Measurements from ENCODE around the gene CAPN5. TPM values are rescaled to one million over a fixed set of nuclear protein-coding genes. Genes with fewer than 3 reads are reported as not detected.

CAPN5 gene
- total RNA-seq, 1 experiment from 2014 or later, result 27.4 TPM

DNA sequence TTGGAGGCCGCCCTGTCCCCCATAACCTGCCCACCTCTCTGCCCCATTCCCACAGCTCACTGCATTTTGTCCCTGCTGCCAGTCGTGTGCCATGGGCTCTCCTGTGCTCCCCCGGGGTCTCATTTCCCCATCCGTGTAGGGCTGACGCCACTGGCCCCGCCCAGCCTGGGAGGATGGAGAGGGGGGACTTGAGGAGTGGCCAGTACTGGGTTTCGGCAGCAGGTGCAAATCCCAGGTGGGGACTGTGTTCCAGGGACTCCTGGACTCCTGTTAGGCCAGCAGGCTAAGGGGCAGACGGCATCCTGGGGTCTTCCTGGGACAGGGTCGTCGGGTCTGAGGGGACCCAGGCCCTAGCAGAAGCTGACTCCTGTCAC lies 60.1 kb downstream of the CAPN5 start:
- POLR2A ChIA-PET, result interaction anchor here (1.0 to 1.2 kb wide), 3 partner anchors 49 to 79 kb away, joined by 5 to 7 read pairs (median 6); no protein-coding TSS in a partner anchor
- ATAC-seq (peak; percentile 35), DNase-seq (ENCODE audit: low spot score) (peak; percentile 31)
- Mint-ChIP-seq H3K4me1 (peaks cover 21% of the 10 kb centered on the region), H3K27ac (no peak overlapping the region), H3K9me3 (no peaks in the 10 kb centered on the region), H3K36me3 (no peaks in the 10 kb centered on the region), H3K4me3 (peak overlapping the region; percentile 62), H3K27me3 (ENCODE audit: low read depth) (no peaks in the 10 kb centered on the region)
- peak; percentile 41; the same call in 1 of the 2 replicates for TF ChIP-seq ZNF263 (CRISPR knock-in tag; IDR thresholded peaks at IDR 0.05; ENCODE audit: low read depth)
- TF ChIP-seq ZNF219 (CRISPR knock-in tag; IDR thresholded peaks at IDR 0.05; ENCODE audit: borderline replicate concordance), result no peak
- CTCF ChIA-PET, result interaction anchor here (0.6 to 6.7 kb wide), 49 partner anchors 10 to 493 kb away, joined by 3 to 147 read pairs (median 6); partner anchors contain the start of genes AQP11 and CAPN5

DNA sequence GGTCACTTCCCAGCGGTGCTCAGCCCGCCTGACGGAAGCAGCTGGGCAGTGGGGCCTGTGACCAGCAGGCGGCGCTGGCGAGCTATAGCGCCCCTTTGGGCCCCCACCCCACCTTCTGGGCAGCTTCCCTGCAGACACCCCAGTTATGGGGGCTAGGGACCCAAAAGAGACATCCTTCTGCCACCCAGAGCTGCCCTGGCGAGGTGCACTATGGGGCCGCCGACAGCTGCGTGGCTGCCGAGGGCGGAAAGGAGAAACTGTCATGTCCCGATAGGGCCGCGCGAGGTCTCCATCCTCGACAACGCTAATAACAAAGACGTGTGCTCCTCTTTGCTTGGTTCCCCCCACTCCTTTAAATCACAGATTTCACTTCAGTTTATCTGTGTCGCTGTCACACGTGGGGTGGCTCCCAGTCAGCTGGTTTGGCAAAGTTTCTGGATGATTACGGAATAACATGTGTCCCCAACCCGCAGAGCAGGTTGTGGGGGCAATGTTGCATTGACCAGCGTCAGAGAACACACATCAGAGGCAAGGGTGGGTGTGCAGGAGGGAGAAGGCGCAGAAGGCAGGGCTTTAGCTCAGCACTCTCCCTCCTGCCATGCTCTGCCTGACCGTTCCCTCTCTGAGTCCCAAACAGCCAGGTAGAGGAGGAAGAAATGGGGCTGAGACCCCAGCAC lies 60.6 kb downstream of the CAPN5 start:
- TF ChIP-seq, protein P1, sequence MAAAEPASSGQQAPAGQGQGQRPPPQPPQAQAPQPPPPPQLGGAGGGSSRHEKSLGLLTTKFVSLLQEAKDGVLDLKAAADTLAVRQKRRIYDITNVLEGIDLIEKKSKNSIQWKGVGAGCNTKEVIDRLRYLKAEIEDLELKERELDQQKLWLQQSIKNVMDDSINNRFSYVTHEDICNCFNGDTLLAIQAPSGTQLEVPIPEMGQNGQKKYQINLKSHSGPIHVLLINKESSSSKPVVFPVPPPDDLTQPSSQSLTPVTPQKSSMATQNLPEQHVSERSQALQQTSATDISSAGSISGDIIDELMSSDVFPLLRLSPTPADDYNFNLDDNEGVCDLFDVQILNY (CRISPR knock-in tag; IDR thresholded peaks at IDR 0.05), result peak; percentile 62; the same call in 1 of the 2 replicates
- TF ChIP-seq, protein P2, sequence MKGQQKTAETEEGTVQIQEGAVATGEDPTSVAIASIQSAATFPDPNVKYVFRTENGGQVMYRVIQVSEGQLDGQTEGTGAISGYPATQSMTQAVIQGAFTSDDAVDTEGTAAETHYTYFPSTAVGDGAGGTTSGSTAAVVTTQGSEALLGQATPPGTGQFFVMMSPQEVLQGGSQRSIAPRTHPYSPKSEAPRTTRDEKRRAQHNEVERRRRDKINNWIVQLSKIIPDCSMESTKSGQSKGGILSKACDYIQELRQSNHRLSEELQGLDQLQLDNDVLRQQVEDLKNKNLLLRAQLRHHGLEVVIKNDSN (CRISPR knock-in tag; IDR thresholded peaks at IDR 0.05), result no peak
- TF ChIP-seq GTF2I (CRISPR knock-in tag; conservative IDR thresholded peaks at IDR 0.05) (0 out of 2 replicates have a peak, but pooled peaks have one; percentile 2), SP1 (CRISPR knock-in tag; conservative IDR thresholded peaks at IDR 0.05) (peak; percentile 68), ELF4 (CRISPR knock-in tag; IDR thresholded peaks at IDR 0.05; ENCODE audit: low read depth) (no peak), SOX15 (CRISPR knock-in tag; IDR thresholded peaks at IDR 0.05) (no peak)
- TF ChIP-seq, protein P3, sequence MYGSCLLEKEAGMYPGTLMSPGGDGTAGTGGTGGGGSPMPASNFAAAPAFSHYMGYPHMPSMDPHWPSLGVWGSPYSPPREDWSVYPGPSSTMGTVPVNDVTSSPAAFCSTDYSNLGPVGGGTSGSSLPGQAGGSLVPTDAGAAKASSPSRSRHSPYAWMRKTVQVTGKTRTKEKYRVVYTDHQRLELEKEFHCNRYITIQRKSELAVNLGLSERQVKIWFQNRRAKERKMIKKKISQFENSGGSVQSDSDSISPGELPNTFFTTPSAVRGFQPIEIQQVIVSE (CRISPR knock-in tag; IDR thresholded peaks at IDR 0.05; ENCODE audit: borderline replicate concordance), result no peak
- TF ChIP-seq, protein P4, sequence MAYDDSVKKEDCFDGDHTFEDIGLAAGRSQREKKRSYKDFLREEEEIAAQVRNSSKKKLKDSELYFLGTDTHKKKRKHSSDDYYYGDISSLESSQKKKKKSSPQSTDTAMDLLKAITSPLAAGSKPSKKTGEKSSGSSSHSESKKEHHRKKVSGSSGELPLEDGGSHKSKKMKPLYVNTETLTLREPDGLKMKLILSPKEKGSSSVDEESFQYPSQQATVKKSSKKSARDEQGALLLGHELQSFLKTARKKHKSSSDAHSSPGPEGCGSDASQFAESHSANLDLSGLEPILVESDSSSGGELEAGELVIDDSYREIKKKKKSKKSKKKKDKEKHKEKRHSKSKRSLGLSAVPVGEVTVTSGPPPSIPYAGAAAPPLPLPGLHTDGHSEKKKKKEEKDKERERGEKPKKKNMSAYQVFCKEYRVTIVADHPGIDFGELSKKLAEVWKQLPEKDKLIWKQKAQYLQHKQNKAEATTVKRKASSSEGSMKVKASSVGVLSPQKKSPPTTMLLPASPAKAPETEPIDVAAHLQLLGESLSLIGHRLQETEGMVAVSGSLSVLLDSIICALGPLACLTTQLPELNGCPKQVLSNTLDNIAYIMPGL (CRISPR knock-in tag; IDR thresholded peaks at IDR 0.05), result 0 out of 2 replicates have a peak, but pooled peaks have one; percentile 32
- TF ChIP-seq, protein P5, sequence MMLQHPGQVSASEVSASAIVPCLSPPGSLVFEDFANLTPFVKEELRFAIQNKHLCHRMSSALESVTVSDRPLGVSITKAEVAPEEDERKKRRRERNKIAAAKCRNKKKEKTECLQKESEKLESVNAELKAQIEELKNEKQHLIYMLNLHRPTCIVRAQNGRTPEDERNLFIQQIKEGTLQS (CRISPR knock-in tag; conservative IDR thresholded peaks at IDR 0.05), result no peak
- TF ChIP-seq, protein P6, sequence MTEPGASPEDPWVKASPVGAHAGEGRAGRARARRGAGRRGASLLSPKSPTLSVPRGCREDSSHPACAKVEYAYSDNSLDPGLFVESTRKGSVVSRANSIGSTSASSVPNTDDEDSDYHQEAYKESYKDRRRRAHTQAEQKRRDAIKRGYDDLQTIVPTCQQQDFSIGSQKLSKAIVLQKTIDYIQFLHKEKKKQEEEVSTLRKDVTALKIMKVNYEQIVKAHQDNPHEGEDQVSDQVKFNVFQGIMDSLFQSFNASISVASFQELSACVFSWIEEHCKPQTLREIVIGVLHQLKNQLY (CRISPR knock-in tag; IDR thresholded peaks at IDR 0.05), result peak; percentile 63; the same call in 1 of the 2 replicates
- TF ChIP-seq, protein P7, sequence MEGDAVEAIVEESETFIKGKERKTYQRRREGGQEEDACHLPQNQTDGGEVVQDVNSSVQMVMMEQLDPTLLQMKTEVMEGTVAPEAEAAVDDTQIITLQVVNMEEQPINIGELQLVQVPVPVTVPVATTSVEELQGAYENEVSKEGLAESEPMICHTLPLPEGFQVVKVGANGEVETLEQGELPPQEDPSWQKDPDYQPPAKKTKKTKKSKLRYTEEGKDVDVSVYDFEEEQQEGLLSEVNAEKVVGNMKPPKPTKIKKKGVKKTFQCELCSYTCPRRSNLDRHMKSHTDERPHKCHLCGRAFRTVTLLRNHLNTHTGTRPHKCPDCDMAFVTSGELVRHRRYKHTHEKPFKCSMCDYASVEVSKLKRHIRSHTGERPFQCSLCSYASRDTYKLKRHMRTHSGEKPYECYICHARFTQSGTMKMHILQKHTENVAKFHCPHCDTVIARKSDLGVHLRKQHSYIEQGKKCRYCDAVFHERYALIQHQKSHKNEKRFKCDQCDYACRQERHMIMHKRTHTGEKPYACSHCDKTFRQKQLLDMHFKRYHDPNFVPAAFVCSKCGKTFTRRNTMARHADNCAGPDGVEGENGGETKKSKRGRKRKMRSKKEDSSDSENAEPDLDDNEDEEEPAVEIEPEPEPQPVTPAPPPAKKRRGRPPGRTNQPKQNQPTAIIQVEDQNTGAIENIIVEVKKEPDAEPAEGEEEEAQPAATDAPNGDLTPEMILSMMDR (IDR thresholded peaks at IDR 0.05), result peak; percentile 98
- TF ChIP-seq, protein P8, sequence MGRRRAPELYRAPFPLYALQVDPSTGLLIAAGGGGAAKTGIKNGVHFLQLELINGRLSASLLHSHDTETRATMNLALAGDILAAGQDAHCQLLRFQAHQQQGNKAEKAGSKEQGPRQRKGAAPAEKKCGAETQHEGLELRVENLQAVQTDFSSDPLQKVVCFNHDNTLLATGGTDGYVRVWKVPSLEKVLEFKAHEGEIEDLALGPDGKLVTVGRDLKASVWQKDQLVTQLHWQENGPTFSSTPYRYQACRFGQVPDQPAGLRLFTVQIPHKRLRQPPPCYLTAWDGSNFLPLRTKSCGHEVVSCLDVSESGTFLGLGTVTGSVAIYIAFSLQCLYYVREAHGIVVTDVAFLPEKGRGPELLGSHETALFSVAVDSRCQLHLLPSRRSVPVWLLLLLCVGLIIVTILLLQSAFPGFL (CRISPR knock-in tag; IDR thresholded peaks at IDR 0.05; ENCODE audit: borderline replicate concordance), result no peak
- TF ChIP-seq, protein P9, sequence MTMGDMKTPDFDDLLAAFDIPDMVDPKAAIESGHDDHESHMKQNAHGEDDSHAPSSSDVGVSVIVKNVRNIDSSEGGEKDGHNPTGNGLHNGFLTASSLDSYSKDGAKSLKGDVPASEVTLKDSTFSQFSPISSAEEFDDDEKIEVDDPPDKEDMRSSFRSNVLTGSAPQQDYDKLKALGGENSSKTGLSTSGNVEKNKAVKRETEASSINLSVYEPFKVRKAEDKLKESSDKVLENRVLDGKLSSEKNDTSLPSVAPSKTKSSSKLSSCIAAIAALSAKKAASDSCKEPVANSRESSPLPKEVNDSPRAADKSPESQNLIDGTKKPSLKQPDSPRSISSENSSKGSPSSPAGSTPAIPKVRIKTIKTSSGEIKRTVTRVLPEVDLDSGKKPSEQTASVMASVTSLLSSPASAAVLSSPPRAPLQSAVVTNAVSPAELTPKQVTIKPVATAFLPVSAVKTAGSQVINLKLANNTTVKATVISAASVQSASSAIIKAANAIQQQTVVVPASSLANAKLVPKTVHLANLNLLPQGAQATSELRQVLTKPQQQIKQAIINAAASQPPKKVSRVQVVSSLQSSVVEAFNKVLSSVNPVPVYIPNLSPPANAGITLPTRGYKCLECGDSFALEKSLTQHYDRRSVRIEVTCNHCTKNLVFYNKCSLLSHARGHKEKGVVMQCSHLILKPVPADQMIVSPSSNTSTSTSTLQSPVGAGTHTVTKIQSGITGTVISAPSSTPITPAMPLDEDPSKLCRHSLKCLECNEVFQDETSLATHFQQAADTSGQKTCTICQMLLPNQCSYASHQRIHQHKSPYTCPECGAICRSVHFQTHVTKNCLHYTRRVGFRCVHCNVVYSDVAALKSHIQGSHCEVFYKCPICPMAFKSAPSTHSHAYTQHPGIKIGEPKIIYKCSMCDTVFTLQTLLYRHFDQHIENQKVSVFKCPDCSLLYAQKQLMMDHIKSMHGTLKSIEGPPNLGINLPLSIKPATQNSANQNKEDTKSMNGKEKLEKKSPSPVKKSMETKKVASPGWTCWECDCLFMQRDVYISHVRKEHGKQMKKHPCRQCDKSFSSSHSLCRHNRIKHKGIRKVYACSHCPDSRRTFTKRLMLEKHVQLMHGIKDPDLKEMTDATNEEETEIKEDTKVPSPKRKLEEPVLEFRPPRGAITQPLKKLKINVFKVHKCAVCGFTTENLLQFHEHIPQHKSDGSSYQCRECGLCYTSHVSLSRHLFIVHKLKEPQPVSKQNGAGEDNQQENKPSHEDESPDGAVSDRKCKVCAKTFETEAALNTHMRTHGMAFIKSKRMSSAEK (CRISPR knock-in tag; IDR thresholded peaks at IDR 0.05; ENCODE audit: borderline replicate concordance), result 0 out of 2 replicates have a peak, but pooled peaks have one; percentile 71
- TF ChIP-seq, protein P10, sequence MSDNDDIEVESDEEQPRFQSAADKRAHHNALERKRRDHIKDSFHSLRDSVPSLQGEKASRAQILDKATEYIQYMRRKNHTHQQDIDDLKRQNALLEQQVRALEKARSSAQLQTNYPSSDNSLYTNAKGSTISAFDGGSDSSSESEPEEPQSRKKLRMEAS (CRISPR knock-in tag; IDR thresholded peaks at IDR 0.05), result peak; percentile 33
- DNase-seq (ENCODE audit: low spot score) (peak; percentile 73), ATAC-seq (peak; percentile 66)
- Mint-ChIP-seq H3K4me3 (peak overlapping the region; percentile 62), H3K27me3 (ENCODE audit: low read depth) (no peaks in the 10 kb centered on the region), H3K27ac (no peak overlapping the region), H3K9me3 (no peaks in the 10 kb centered on the region), H3K4me1 (peaks cover 21% of the 10 kb centered on the region), H3K36me3 (no peaks in the 10 kb centered on the region)
- CTCF ChIA-PET, result interaction anchor here (0.5 to 6.7 kb wide), 51 partner anchors 9 to 492 kb away, joined by 3 to 147 read pairs (median 5); partner anchors contain the start of genes AQP11 and CAPN5
- POLR2A ChIA-PET, result interaction anchor here (1.0 to 1.2 kb wide), 3 partner anchors 49 to 80 kb away, joined by 5 to 7 read pairs (median 6); no protein-coding TSS in a partner anchor
